CD14-positive monocyte (primary cell): ENCODE results near the gene FLNA. TPM values are rescaled to one million over a fixed set of nuclear protein-coding genes. Genes with fewer than 3 reads are reported as not detected.
A peak's percentile ranks its signal among the peaks of the same experiment; 100 is the strongest.

ENCODE experiments used
- DNase-seq, 3 donors: peaks; one replicate each; pipeline ENCODE4 v3.0.0-alpha.2; 2011 to 2022
- H2AFZ ChIP-seq: 2 replicates; pipeline ENCODE4 v1.6.0; 2012; ENCODE audit warnings: mild to moderate bottlenecking, low read depth, low read length, inconsistent platforms; ENCODE audit not compliant: insufficient read depth, poor library complexity, severe bottlenecking
- H3K27ac ChIP-seq, 2 donors: 1 replicate in 1 of 2; 2 replicates in 1 of 2; pipeline ENCODE4 v1.5.1; 2012 to 2013; ENCODE audit warnings: low read length in 2 of 2, control low read depth in 1 of 2, inconsistent platforms in 1 of 2, low read depth in 1 of 2, mild to moderate bottlenecking in 1 of 2
- H3K27me3 ChIP-seq, 2 donors: one replicate each; pipeline versions ENCODE4 v1.6.0 to v1.6.1; 2011 to 2013; ENCODE audit warnings: low read length in 2 of 2; ENCODE audit not compliant: control insufficient read depth in 2 of 2, insufficient read depth in 2 of 2
- H3K36me3 ChIP-seq, 2 donors: replicated peaks in 1 of 2; 1 replicate in 1 of 2; 2 replicates in 1 of 2; pipeline versions ENCODE4 v1.5.1 to v1.6.1; 2012 to 2013; ENCODE audit warnings: low read length in 2 of 2, control low read depth in 1 of 2, inconsistent platforms in 1 of 2, mild to moderate bottlenecking in 1 of 2; ENCODE audit not compliant: insufficient read depth in 2 of 2, control insufficient read depth in 1 of 2
- H3K4me1 ChIP-seq, 2 donors: 1 replicate in 1 of 2; 2 replicates in 1 of 2; pipeline versions ENCODE4 v1.5.1 to v1.6.1; 2012 to 2013; ENCODE audit warnings: low read length in 2 of 2, control low read depth in 1 of 2, inconsistent platforms in 1 of 2, mild to moderate bottlenecking in 1 of 2, moderate library complexity in 1 of 2; ENCODE audit not compliant: insufficient read depth in 2 of 2, control insufficient read depth in 1 of 2
- H3K4me2 ChIP-seq: replicated peaks from 2 replicates; pipeline ENCODE3; 2012; ENCODE audit warnings: low read length, moderate library complexity, mild to moderate bottlenecking; ENCODE audit not compliant: poor library complexity, severe bottlenecking; ENCODE audit errors: extremely low read depth
- H3K4me3 ChIP-seq, 3 experiments: fragments of 200-600 bp in 1 of 3; sonication (generic) in 1 of 3; replicated peaks in 1 of 3; 1 replicate in 2 of 3; 2 replicates in 1 of 3; pipeline ENCODE4 v1.5.1; 2011 to 2013; ENCODE audit warnings: low read length in 3 of 3, mild to moderate bottlenecking in 3 of 3, control low read depth in 2 of 3, low read depth in 2 of 3, inconsistent platforms in 1 of 3, moderate library complexity in 1 of 3
- H3K79me2 ChIP-seq: 2 replicates; pipeline ENCODE4 v1.6.0; 2012; ENCODE audit warnings: mild to moderate bottlenecking, control low read depth, inconsistent platforms, low read length, moderate library complexity; ENCODE audit not compliant: insufficient read depth
- H3K9ac ChIP-seq: 2 replicates; pipeline ENCODE4 v1.6.0; 2017; ENCODE audit warnings: low read length, mild to moderate bottlenecking; ENCODE audit not compliant: insufficient read depth, poor library complexity, severe bottlenecking
- H3K9me3 ChIP-seq, 2 donors: replicated peaks in 1 of 2; 1 replicate in 1 of 2; 2 replicates in 1 of 2; pipeline versions ENCODE4 v1.5.1 to v1.6.1; 2012 to 2013; ENCODE audit warnings: low read length in 2 of 2, control low read depth in 1 of 2; ENCODE audit not compliant: control insufficient read depth in 1 of 2, insufficient read depth in 1 of 2
- H4K20me1 ChIP-seq: 2 replicates; pipeline ENCODE4 v1.6.0; 2012; ENCODE audit warnings: mild to moderate bottlenecking, low read length, control low read depth, moderate library complexity; ENCODE audit not compliant: insufficient read depth
- H3K27ac Mint-ChIP-seq, 7 donors: one replicate each; pipeline ENCODE4 v1.8.0; 2020; ENCODE audit warnings: mild to moderate bottlenecking in 7 of 7, mixed read lengths in 7 of 7, moderate library complexity in 6 of 7, inconsistent platforms in 2 of 7
- H3K27me3 Mint-ChIP-seq, 3 donors: one replicate each; pipeline ENCODE4 v1.8.0; 2021 to 2022; ENCODE audit warnings: low read depth in 3 of 3, mild to moderate bottlenecking in 3 of 3, mixed read lengths in 3 of 3, moderate library complexity in 3 of 3, inconsistent platforms in 1 of 3
- H3K36me3 Mint-ChIP-seq, 2 donors: one replicate each; pipeline ENCODE4 v1.8.0; 2020; ENCODE audit warnings: mixed read lengths in 2 of 2, inconsistent platforms in 1 of 2, mild to moderate bottlenecking in 1 of 2
- H3K4me1 Mint-ChIP-seq: one replicate; pipeline ENCODE4 v1.8.0; 2020; ENCODE audit warnings: mild to moderate bottlenecking, mixed read lengths
- H3K4me3 Mint-ChIP-seq, 2 donors: one replicate each; pipeline ENCODE4 v1.8.0; 2020; ENCODE audit warnings: mild to moderate bottlenecking in 2 of 2, mixed read lengths in 2 of 2, moderate library complexity in 1 of 2
- H3K9me3 Mint-ChIP-seq, 7 donors: one replicate each; pipeline ENCODE4 v1.8.0; 2020 to 2022; ENCODE audit warnings: mixed read lengths in 7 of 7, mild to moderate bottlenecking in 6 of 7, moderate library complexity in 6 of 7, inconsistent platforms in 2 of 7
- CTCF ChIP-seq: fragments of 200-600 bp; IDR thresholded peaks from one replicate; pipeline ENCODE4 v1.8.0; 2022; ENCODE audit warnings: antibody characterized with exemption, mild to moderate bottlenecking
- WGBS: methylation state at CpG from one replicate; pipeline ENCODE4 v1.1.5; 2013; ENCODE audit warnings: missing lambda C conversion rate; ENCODE audit not compliant: insufficient coverage; 5-methylcytosine and 5-hydroxymethylcytosine counted together
- intact Hi-C, 2 donors: fragments of 100-400 bp; cut with micrococcal nuclease; formaldehyde crosslinking; loops; one replicate each; pipeline versions ENCODE4 v1.15.0 to v1.15.1; 2023
- polyA plus RNA-seq, 3 donors: library from polyadenylated mRNA; depleted of rRNA in 1 of 3; unstranded in 2 of 3; stranded (reverse) in 1 of 3; fragments of 300-500 nt in 2 of 3; fragments of >200 nt in 1 of 3; fragmentation: Illumina TruSeq in 2 of 3; gene quantifications; 1 replicate in 2 of 3; 2 replicates in 1 of 3; pipeline ENCODE4 v1.2.3, GENCODE V29; 2012 to 2021

Gene FLNA
- polyA plus RNA-seq, 3 donors = 111 to 874 (median 219) TPM

GRCh38 chrX:154315416-154315815, 59.0 kb downstream of the FLNA start:
- Histone ChIP-seq H3K9me3 (no peaks in the 10 kb centered on the region), H2AFZ (no peak overlapping the region), H3K9ac (no peak overlapping the region), H4K20me1 (no peaks in the 10 kb centered on the region), H3K79me2 (no peaks in the 10 kb centered on the region), H3K4me3 (no peak overlapping the region), H3K4me2 (no peak overlapping the region), H3K36me3 (no peaks in the 10 kb centered on the region), H3K27me3 (no peaks in the 10 kb centered on the region), H3K4me1 (peaks cover 7 to 14% of the 10 kb centered on the region in 2 donors), H3K27ac (no peak overlapping the region)
- no peak for DNase-seq
- intact Hi-C loops = no loop called here
- H3K9me3 Mint-ChIP-seq = no peaks in the 10 kb centered on the region
- H3K27ac Mint-ChIP-seq = no peak overlapping the region
- peaks cover 0 to 25% (median 2%) of the 10 kb centered on the region in 3 donors for H3K27me3 Mint-ChIP-seq
- peaks cover 0 to 2% of the 10 kb centered on the region in 2 donors for H3K36me3 Mint-ChIP-seq
- no peak for TF ChIP-seq CTCF
- WGBS = 95% methylated on average over 3 of the region's 3 CpGs
- H3K4me1 Mint-ChIP-seq = peaks cover 19% of the 10 kb centered on the region
- H3K4me3 Mint-ChIP-seq = no peak overlapping the region

DNA sequence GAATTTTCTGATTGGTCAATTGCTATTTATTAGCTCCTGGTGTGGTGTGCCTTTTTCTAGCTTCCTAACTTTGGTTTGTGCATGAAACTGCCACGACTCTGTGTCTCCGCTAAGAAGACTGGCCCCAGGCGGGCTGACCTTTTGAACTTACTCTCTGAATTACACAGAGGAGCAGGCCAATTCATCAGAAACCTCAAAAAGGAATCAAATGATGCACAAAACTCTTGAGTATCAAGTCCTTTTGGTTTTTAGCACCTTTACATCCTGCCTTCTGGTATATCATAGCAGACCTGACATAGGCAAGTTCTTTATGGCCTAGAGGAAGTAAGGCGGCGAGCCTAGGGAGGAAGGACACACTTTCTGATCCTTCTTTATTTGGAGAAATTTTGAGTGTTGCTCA, 61.3 kb downstream of the FLNA start:
- H3K4me3 ChIP-seq = no peak overlapping the region
- no peak overlapping the region for H3K4me3 Mint-ChIP-seq
- no peak for TF ChIP-seq CTCF
- H3K9me3 Mint-ChIP-seq = no peaks in the 10 kb centered on the region
- peak overlapping the region in 5 of 7 donors; percentile 66 to 86 (median 70) for H3K27ac Mint-ChIP-seq
- intact Hi-C loops = no loop called here
- DNase-seq = no peak
- no peaks in the 10 kb centered on the region for H3K79me2 ChIP-seq
- H3K27me3 ChIP-seq = no peaks in the 10 kb centered on the region
- H2AFZ ChIP-seq = no peak overlapping the region
- peaks cover 19 to 23% of the 10 kb centered on the region in 2 donors for H3K4me1 ChIP-seq
- WGBS = no CpG with 5 or more reads among the region's 5 CpGs
- peaks cover 0 to 24% (median 0%) of the 10 kb centered on the region in 3 donors for H3K27me3 Mint-ChIP-seq
- peaks cover 35% of the 10 kb centered on the region for H3K4me1 Mint-ChIP-seq
- peaks cover 0 to 2% of the 10 kb centered on the region in 2 donors for H3K36me3 Mint-ChIP-seq
- no peak overlapping the region for H3K27ac ChIP-seq
- no peak overlapping the region for H3K4me2 ChIP-seq
- no peak overlapping the region for H3K9ac ChIP-seq
- H4K20me1 ChIP-seq = no peaks in the 10 kb centered on the region
- no peaks in the 10 kb centered on the region for H3K36me3 ChIP-seq
- H3K9me3 ChIP-seq = no peaks in the 10 kb centered on the region
